ENCODE measurements around the gene CBS. TPM values are rescaled to one million over a fixed set of nuclear protein-coding genes. Genes with fewer than 3 reads are reported as not detected.
A peak's percentile ranks its signal among the peaks of the same experiment; 100 is the strongest.
"Not testable (repeated sequence)": the region's sequence is repeated elsewhere in the genome, so short reads cannot be mapped to it uniquely, and the experiment has no call there.

Gene CBS
- total and polyA plus RNA-seq, 5 donors from 2014 or later, result 0.20 TPM; not detected in 4

DNA sequence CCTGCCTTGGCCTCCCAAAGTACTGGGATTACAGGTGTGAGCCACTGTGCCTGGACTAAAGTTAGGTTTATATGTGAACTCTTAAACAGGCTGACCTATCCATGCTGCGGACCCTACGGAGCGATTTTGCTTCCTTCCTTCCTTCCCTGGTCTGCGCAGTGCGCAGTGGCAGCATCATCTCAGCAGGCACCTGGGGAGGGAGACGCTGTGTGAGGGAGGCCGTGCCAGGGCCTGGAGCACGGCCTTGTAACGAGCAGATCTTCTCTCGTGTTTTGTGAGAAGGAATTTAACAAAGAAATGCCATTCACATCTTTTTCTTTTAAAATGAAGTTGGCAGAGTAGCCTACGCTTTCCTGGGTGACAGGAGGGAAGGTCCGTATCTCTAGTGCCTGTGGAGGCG lies 55.5 kb downstream of the CBS start:
- no peaks in the 10 kb centered on the region for H3K9me3 ChIP-seq (ENCODE audit: control insufficient read depth in 2 of 2, low read length in 2 of 2)
- no peaks in the 10 kb centered on the region for H3K27me3 Mint-ChIP-seq
- H3K4me3 Mint-ChIP-seq, result no peak overlapping the region
- H3K9me3 Mint-ChIP-seq, result no peaks in the 10 kb centered on the region
- no peak for ATAC-seq (ENCODE audit: low read depth in 2 of 2)
- no peak overlapping the region for H3K4me3 ChIP-seq (ENCODE audit: low read depth, low read length)
- H3K36me3 Mint-ChIP-seq, result peaks cover 49% of the 10 kb centered on the region
- H3K4me1 ChIP-seq (ENCODE audit: control insufficient read depth, insufficient read depth, low read length, poor library complexity, severe bottlenecking), result no peaks in the 10 kb centered on the region
- H3K27me3 ChIP-seq (ENCODE audit: control insufficient read depth, insufficient read depth, low read length), result no peaks in the 10 kb centered on the region
- H3K4me1 Mint-ChIP-seq, result peaks cover 0 to 8% (median 4%) of the 10 kb centered on the region in 4 donors
- peaks cover 52% of the 10 kb centered on the region for H3K36me3 ChIP-seq (ENCODE audit: control insufficient read depth, insufficient read depth, low read length)
- H3K27ac ChIP-seq (ENCODE audit: insufficient read depth, low read length, poor library complexity, severe bottlenecking), result no peak overlapping the region
- peak overlapping the region in 1 of 3 donors; percentile 11 for H3K27ac Mint-ChIP-seq
- no peak for DNase-seq

DNA sequence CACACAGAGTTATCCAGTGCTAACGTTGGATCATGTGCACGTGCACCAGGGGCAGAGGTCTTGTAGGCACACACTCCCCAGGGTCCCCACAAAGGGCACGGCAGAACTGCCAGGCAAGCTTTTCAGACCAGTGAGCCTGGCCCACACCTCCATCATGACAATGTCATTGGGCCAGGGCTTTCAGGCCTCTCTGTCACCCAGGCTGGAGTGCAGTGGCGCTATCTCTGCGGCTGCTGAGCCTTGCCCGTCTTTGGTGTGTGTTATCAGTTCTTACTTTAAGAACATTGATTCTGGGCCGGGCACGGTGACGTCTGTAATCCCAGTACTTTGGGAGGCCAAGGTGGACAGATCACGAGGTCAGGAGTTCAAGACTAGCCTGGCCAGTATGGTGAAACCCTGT lies 57.1 kb downstream of the CBS start:
- Histone ChIP-seq H3K36me3 (ENCODE audit: control insufficient read depth, insufficient read depth, low read length) (peaks cover 41% of the 10 kb centered on the region), H3K27ac (ENCODE audit: insufficient read depth, low read length, poor library complexity, severe bottlenecking) (no peak overlapping the region), H3K9me3 (ENCODE audit: control insufficient read depth in 2 of 2, low read length in 2 of 2) (no peaks in the 10 kb centered on the region), H3K4me1 (ENCODE audit: control insufficient read depth, insufficient read depth, low read length, poor library complexity, severe bottlenecking) (no peaks in the 10 kb centered on the region), H3K27me3 (ENCODE audit: control insufficient read depth, insufficient read depth, low read length) (no peaks in the 10 kb centered on the region), H3K4me3 (ENCODE audit: low read depth, low read length) (no peak overlapping the region)
- no peaks in the 10 kb centered on the region for H3K9me3 Mint-ChIP-seq
- peaks cover 50% of the 10 kb centered on the region for H3K36me3 Mint-ChIP-seq
- ATAC-seq (ENCODE audit: low read depth in 2 of 2) (no peak), DNase-seq (no peak)
- peak overlapping the region in 2 of 3 donors; percentile 17 to 88 for H3K27ac Mint-ChIP-seq
- peaks cover 0 to 8% (median 4%) of the 10 kb centered on the region in 4 donors for H3K4me1 Mint-ChIP-seq
- H3K4me3 Mint-ChIP-seq, result no peak overlapping the region
- H3K27me3 Mint-ChIP-seq, result no peaks in the 10 kb centered on the region

DNA sequence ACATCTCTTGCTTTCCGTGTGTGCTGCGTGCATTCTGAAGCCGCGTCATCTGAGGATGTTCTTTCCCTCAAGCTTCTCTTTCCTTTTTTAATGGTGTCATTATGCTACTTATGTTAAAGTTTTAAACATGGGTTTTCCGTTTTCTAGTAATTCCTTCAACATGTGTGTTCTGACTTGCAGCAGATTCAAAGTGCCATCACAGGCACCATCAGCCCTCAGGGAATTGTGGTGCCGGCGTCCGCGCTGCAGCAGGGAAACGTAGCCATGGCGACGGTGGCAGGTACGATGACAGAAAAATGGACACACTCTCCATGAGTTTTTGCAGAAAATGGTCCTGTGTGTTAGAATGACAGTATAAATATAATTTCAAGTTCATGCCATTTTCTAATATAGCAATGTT lies 58.9 kb downstream of the CBS start:
- ATAC-seq (ENCODE audit: low read depth in 2 of 2) (no peak), DNase-seq (no peak)
- Mint-ChIP-seq H3K27me3 (no peaks in the 10 kb centered on the region), H3K9me3 (no peaks in the 10 kb centered on the region), H3K36me3 (peaks cover 52% of the 10 kb centered on the region), H3K4me1 (peaks cover 0 to 8% (median 4%) of the 10 kb centered on the region in 4 donors), H3K4me3 (no peak overlapping the region), H3K27ac (no peak overlapping the region)
- Histone ChIP-seq H3K4me3 (ENCODE audit: low read depth, low read length) (no peak overlapping the region), H3K36me3 (ENCODE audit: control insufficient read depth, insufficient read depth, low read length) (peaks cover 47% of the 10 kb centered on the region), H3K9me3 (ENCODE audit: control insufficient read depth in 2 of 2, low read length in 2 of 2) (no peaks in the 10 kb centered on the region), H3K4me1 (ENCODE audit: control insufficient read depth, insufficient read depth, low read length, poor library complexity, severe bottlenecking) (no peaks in the 10 kb centered on the region), H3K27me3 (ENCODE audit: control insufficient read depth, insufficient read depth, low read length) (no peaks in the 10 kb centered on the region), H3K27ac (ENCODE audit: insufficient read depth, low read length, poor library complexity, severe bottlenecking) (no peak overlapping the region)

DNA sequence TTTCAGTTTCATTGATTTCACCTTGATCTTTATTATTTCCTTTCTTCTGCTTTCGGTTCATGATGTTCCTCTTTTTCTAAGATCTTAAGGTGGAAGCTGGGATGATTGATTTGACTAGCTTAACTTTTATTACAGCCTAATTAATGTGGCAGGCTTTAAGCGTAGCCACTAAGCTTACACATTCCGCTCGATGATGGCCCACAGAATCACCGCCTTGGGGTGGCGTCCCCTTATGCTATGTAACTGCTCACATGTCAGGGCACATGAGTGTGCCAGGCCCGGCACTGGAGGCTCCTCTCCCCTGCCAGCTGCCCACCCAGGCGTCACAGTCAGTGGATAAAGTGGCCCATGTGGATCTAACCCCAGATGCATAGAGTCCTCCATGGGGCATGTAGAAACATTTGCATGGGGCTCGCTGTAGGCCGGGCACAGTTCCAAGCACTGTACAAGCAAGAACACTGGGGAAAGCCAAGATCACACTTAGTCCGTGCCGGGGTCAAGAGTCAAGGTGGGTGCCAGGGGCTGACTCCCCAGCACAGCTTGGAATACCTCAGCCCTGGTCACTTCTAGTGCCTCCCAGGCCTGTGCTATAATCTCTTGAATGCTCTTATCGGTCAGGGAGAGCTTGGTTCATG lies 59.6 kb downstream of the CBS start:
- no peaks in the 10 kb centered on the region for H3K9me3 Mint-ChIP-seq
- peak overlapping the region in 1 of 3 donors; percentile 59 for H3K27ac Mint-ChIP-seq
- Histone ChIP-seq H3K4me3 (ENCODE audit: low read depth, low read length) (no peak overlapping the region), H3K9me3 (ENCODE audit: control insufficient read depth in 2 of 2, low read length in 2 of 2) (no peaks in the 10 kb centered on the region), H3K4me1 (ENCODE audit: control insufficient read depth, insufficient read depth, low read length, poor library complexity, severe bottlenecking) (no peaks in the 10 kb centered on the region), H3K27ac (ENCODE audit: insufficient read depth, low read length, poor library complexity, severe bottlenecking) (no peak overlapping the region), H3K27me3 (ENCODE audit: control insufficient read depth, insufficient read depth, low read length) (no peaks in the 10 kb centered on the region), H3K36me3 (ENCODE audit: control insufficient read depth, insufficient read depth, low read length) (peaks cover 52% of the 10 kb centered on the region)
- no peaks in the 10 kb centered on the region for H3K27me3 Mint-ChIP-seq
- ATAC-seq (ENCODE audit: low read depth in 2 of 2) (no peak), DNase-seq (no peak)
- no peak overlapping the region for H3K4me3 Mint-ChIP-seq
- H3K4me1 Mint-ChIP-seq, result peaks cover 0 to 8% (median 4%) of the 10 kb centered on the region in 4 donors
- peaks cover 47% of the 10 kb centered on the region for H3K36me3 Mint-ChIP-seq

DNA sequence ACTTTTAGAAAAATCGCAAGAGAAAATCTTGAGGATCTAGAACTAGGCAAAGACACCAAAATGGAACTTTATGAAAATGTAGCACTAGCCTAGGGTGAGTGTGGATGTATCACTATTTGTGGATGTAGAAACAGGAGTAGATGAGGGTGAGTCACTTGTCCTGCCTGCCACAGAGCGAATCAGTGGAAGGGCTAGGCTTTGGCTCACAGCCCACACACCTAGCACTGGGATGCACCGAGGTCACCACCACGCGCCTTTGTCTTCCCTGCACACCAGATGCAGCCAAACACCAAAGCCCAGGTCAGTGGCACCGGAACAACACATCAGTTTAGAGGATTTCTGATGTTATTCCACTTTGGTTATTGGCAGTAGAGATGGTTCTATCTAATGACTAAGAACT lies 63.0 kb downstream of the CBS start:
- Mint-ChIP-seq H3K27me3 (no peaks in the 10 kb centered on the region), H3K27ac (peak overlapping the region in 1 of 3 donors; percentile 31), H3K9me3 (no peaks in the 10 kb centered on the region), H3K4me3 (no peak overlapping the region), H3K4me1 (peaks cover 0 to 8% (median 4%) of the 10 kb centered on the region in 4 donors), H3K36me3 (peaks cover 49% of the 10 kb centered on the region)
- ATAC-seq (ENCODE audit: low read depth in 2 of 2) (no peak), DNase-seq (no peak)
- Histone ChIP-seq H3K27ac (ENCODE audit: insufficient read depth, low read length, poor library complexity, severe bottlenecking) (no peak overlapping the region), H3K4me3 (ENCODE audit: low read depth, low read length) (no peak overlapping the region), H3K4me1 (ENCODE audit: control insufficient read depth, insufficient read depth, low read length, poor library complexity, severe bottlenecking) (no peaks in the 10 kb centered on the region), H3K9me3 (ENCODE audit: control insufficient read depth in 2 of 2, low read length in 2 of 2) (no peaks in the 10 kb centered on the region), H3K27me3 (ENCODE audit: control insufficient read depth, insufficient read depth, low read length) (no peaks in the 10 kb centered on the region), H3K36me3 (ENCODE audit: control insufficient read depth, insufficient read depth, low read length) (peaks cover 53% of the 10 kb centered on the region)

DNA sequence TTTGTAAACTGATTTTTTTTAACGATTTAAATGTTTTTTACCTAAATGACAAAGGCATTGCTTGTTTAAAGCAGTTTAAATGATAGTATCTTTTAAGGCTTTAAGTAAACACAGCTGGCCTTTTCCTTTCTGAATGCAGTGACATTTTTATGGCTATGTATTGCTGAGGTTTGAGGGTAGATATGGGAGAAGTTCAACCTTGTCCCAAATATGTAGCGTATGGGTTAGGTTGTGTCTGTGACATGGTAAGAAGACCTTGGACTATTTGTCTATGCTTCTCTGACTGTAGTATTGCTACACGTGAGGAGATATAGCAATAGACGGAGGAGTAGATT lies 68.8 kb downstream of the CBS start:
- H3K27me3 Mint-ChIP-seq, result no peaks in the 10 kb centered on the region
- no peak for DNase-seq
- Histone ChIP-seq H3K4me3 (ENCODE audit: low read depth, low read length) (no peak overlapping the region), H3K36me3 (ENCODE audit: control insufficient read depth, insufficient read depth, low read length) (peaks cover 39% of the 10 kb centered on the region), H3K27ac (ENCODE audit: insufficient read depth, low read length, poor library complexity, severe bottlenecking) (no peak overlapping the region), H3K4me1 (ENCODE audit: control insufficient read depth, insufficient read depth, low read length, poor library complexity, severe bottlenecking) (no peaks in the 10 kb centered on the region), H3K9me3 (ENCODE audit: control insufficient read depth in 2 of 2, low read length in 2 of 2) (no peaks in the 10 kb centered on the region), H3K27me3 (ENCODE audit: control insufficient read depth, insufficient read depth, low read length) (no peaks in the 10 kb centered on the region)
- peaks cover 0 to 2% (median 0%) of the 10 kb centered on the region in 7 donors for H3K9me3 Mint-ChIP-seq
- no peak overlapping the region for H3K27ac Mint-ChIP-seq
- H3K36me3 Mint-ChIP-seq, result peaks cover 41% of the 10 kb centered on the region
- H3K4me3 Mint-ChIP-seq, result no peak overlapping the region
- peaks cover 0 to 3% (median 1%) of the 10 kb centered on the region in 4 donors for H3K4me1 Mint-ChIP-seq
- ATAC-seq (ENCODE audit: low read depth in 2 of 2), result no peak

DNA sequence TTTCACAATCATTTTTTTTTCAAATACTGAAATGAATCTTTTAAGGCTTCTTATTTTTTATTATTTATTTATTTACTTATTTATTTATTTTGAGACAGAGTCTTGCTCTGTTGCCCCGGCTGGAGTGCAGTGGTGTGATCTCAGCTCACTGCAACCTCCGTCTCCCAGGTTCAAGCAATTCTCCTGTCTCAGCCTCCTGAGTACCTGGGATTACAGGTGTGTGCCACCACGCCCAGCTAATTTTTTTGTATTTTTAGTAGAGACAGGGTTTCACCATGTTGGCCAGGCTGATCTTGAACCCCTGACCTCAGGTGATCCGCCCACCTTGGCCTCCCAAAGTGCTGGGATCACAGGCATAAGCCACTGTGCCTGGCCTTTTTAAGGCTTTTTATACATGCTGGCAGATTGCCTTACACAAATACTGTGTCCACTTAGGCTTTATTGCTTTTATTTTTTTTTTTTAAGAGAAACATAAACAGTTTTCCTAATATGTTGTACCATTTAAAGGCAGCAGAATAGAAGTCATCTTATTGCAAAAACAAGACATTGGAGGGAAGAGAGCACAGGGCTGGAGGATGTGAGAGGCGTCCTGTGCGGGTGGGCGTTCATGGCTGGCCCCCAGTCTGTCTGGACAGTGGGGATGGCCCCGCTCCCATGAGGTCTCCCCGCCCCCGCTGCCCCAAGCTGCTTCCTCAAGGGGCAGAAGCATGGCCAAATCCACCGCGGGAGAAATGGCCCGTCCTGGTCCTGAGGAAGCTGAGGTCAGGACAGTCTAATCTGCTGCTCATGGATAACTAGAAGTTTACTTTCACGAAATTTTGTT lies 69.4 kb downstream of the CBS start:
- not testable (repeated sequence) for H3K27me3 Mint-ChIP-seq; H3K4me1 Mint-ChIP-seq; H3K9me3 ChIP-seq (ENCODE audit: control insufficient read depth in 2 of 2, low read length in 2 of 2); ATAC-seq (ENCODE audit: low read depth in 2 of 2); H3K9me3 Mint-ChIP-seq; H3K4me1 ChIP-seq (ENCODE audit: control insufficient read depth, insufficient read depth, low read length, poor library complexity, severe bottlenecking); H3K27ac ChIP-seq (ENCODE audit: insufficient read depth, low read length, poor library complexity, severe bottlenecking); H3K4me3 ChIP-seq (ENCODE audit: low read depth, low read length); H3K4me3 Mint-ChIP-seq; DNase-seq; H3K27me3 ChIP-seq (ENCODE audit: control insufficient read depth, insufficient read depth, low read length)
- Mint-ChIP-seq H3K36me3 (peaks cover 38% of the 10 kb centered on the region), H3K27ac (peak overlapping the region in 1 of 3 donors; percentile 32)
- H3K36me3 ChIP-seq (ENCODE audit: control insufficient read depth, insufficient read depth, low read length), result peaks cover 34% of the 10 kb centered on the region
